Peyer's patch (tissue), 4 donors: Measurements from ENCODE around the gene VPS50. TPM values are rescaled to one million over a fixed set of nuclear protein-coding genes. Genes with fewer than 3 reads are reported as not detected.

Experiments used
- DNase-seq, 3 donors: peaks; one replicate each; pipeline ENCODE4 v3.0.0-alpha.2; 2017 to 2019
- H3K27ac ChIP-seq, 4 donors: fragments of 200-600 bp; sonication (generic); one replicate each; pipeline ENCODE4 v1.5.1; 2016 to 2019
- H3K27me3 ChIP-seq, 2 donors: fragments of 200-600 bp; sonication (generic); one replicate each; pipeline ENCODE4 v1.5.1; 2019
- H3K36me3 ChIP-seq, 3 donors: fragments of 200-600 bp; sonication (generic); one replicate each; pipeline ENCODE4 v1.5.1; 2016 to 2019
- H3K4me1 ChIP-seq, 4 donors: fragments of 200-600 bp; sonication (generic); one replicate each; pipeline ENCODE4 v1.5.1; 2016 to 2019
- H3K4me3 ChIP-seq, 4 donors: fragments of 200-600 bp; sonication (generic); 1 replicate in 3 of 4; 2 replicates in 1 of 4; pipeline ENCODE4 v1.5.1; 2016 to 2019; ENCODE audit warnings: mild to moderate bottlenecking in 1 of 4
- H3K9me3 ChIP-seq, 4 donors: fragments of 200-600 bp; sonication (generic); one replicate each; pipeline ENCODE4 v1.5.1; 2016 to 2019; ENCODE audit warnings: mild to moderate bottlenecking in 1 of 4
- POLR2A ChIP-seq, 2 donors: fragments of 450-650 bp; IDR thresholded peaks; one replicate each; pipeline ENCODE4 v1.5.1; 2017; ENCODE audit warnings: antibody characterized with exemption in 2 of 2, mild to moderate bottlenecking in 2 of 2, moderate library complexity in 2 of 2
- total RNA-seq, 4 donors: library from RNA; depleted of rRNA; stranded (reverse); fragments of >200 nt; gene quantifications; one replicate each; pipeline ENCODE4 v1.1.0, GENCODE V29; 2016
- TF ChIP-seq, protein P1 (sequence below), 6 experiments: fragments of 450-650 bp in 4 of 6; fragments of 200-600 bp in 2 of 6; sonication (generic) in 1 of 6; IDR thresholded peaks; one replicate each; pipeline ENCODE4 v1.5.1; 2017 to 2019; ENCODE audit warnings: antibody characterized with exemption in 6 of 6, mild to moderate bottlenecking in 3 of 6, moderate library complexity in 1 of 6

Gene VPS50, protein sequence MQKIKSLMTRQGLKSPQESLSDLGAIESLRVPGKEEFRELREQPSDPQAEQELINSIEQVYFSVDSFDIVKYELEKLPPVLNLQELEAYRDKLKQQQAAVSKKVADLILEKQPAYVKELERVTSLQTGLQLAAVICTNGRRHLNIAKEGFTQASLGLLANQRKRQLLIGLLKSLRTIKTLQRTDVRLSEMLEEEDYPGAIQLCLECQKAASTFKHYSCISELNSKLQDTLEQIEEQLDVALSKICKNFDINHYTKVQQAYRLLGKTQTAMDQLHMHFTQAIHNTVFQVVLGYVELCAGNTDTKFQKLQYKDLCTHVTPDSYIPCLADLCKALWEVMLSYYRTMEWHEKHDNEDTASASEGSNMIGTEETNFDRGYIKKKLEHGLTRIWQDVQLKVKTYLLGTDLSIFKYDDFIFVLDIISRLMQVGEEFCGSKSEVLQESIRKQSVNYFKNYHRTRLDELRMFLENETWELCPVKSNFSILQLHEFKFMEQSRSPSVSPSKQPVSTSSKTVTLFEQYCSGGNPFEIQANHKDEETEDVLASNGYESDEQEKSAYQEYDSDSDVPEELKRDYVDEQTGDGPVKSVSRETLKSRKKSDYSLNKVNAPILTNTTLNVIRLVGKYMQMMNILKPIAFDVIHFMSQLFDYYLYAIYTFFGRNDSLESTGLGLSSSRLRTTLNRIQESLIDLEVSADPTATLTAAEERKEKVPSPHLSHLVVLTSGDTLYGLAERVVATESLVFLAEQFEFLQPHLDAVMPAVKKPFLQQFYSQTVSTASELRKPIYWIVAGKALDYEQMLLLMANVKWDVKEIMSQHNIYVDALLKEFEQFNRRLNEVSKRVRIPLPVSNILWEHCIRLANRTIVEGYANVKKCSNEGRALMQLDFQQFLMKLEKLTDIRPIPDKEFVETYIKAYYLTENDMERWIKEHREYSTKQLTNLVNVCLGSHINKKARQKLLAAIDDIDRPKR
- total RNA-seq: 10 to 100 TPM; 16.1 to 28.9 (median 20.9) TPM

DNA sequence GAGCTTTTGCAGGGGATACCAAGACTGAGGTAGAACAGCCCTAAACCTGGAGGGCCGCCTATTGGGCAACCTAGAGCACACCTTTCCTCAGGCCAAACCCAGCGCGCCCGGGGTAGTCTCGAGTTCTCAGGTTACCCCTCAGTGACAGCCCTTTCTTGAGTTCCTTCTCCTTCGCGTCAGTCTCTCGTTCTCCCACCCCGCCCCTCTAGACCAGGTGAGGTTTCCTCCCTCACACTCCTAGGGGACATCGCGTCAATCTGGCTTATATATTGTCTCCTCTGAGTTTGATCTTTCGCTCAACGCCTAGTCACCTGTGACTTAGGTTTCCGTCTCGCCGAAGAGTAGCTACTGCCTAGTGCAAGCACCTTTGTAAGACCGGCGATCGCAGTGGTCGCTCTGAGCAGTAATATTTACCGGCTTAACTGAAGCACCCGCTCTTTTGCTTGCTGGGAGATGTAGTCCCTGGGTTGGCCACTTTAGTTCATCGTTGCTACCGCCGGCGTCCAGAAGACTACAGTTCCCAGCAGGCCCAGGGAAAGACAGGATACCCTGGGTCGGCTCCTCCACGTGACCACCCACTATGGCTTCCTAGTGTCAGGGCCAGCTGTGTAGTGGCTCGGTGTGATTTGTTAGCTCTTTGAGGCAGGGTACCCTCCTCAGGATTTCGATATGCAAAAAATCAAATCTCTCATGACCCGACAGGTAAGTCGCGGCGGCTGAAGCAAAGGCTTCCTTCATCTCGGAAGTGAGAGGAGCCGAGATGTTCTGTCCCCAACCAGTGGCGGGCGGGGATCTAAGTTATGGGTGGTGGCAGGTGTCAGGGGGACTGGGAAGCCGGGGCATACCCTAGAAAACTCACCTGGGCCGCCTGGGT lies at the start of gene VPS50:
Gene VPS50 (plus strand): TSS at position 568 of the 874 bp plus-strand sequence. CDS start 102 bp downstream, at position 670.
- peak within 1 kb of the TSS; percentile 57 to 80 (median 64) for H3K4me3 ChIP-seq
- peaks cover 0 to 11% (median 4%) of the 10 kb centered on the region in 4 donors for H3K4me1 ChIP-seq
- TF ChIP-seq POLR2A (IDR thresholded peaks at IDR 0.05): peak; percentile 39 to 46
- TF ChIP-seq, protein P1, sequence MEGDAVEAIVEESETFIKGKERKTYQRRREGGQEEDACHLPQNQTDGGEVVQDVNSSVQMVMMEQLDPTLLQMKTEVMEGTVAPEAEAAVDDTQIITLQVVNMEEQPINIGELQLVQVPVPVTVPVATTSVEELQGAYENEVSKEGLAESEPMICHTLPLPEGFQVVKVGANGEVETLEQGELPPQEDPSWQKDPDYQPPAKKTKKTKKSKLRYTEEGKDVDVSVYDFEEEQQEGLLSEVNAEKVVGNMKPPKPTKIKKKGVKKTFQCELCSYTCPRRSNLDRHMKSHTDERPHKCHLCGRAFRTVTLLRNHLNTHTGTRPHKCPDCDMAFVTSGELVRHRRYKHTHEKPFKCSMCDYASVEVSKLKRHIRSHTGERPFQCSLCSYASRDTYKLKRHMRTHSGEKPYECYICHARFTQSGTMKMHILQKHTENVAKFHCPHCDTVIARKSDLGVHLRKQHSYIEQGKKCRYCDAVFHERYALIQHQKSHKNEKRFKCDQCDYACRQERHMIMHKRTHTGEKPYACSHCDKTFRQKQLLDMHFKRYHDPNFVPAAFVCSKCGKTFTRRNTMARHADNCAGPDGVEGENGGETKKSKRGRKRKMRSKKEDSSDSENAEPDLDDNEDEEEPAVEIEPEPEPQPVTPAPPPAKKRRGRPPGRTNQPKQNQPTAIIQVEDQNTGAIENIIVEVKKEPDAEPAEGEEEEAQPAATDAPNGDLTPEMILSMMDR (IDR thresholded peaks at IDR 0.05): peak in 5 of 6 experiments; percentile 21 to 45 (median 31)
- H3K27me3 ChIP-seq: no peaks in the 10 kb centered on the region
- peak; percentile 91 to 98 (median 94) for DNase-seq
- H3K9me3 ChIP-seq: no peaks in the 10 kb centered on the region
- H3K36me3 ChIP-seq: no peaks in the 10 kb centered on the region
- peak within 1 kb of the TSS; percentile 64 to 81 (median 75) for H3K27ac ChIP-seq

DNA sequence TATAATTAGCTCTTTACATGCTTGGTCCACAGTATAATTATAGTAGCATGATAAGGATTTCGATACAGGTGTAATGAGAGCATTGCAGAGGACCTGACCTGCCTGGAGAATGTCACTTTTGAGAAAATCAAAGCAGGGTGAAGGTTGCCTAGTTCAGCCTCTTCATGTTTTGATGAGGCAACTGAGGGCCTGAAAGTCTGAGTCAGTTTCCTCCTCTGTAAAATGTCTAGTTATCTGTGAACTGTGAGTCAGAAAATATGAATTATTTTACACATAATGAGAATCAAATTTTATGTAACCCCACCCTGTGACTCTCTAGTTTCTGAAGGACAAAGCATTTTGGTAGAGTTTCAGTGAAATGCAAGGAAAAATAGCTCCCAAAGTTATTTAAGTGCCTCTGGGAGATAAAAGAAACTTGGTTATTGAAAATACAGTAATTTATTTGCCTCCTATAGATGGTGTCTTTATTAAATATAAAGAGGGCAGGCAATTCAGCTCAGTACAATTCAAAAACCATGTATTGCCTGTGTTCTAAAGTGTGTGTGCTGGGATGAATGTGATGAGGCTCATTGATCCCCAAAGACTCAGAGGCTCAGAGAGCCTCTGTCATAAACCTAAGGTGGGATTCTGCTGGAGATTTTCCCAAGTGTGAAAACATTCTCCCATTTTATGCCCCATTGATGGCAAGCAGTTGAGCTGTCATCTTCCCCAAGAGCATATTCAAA lies 46.7 kb upstream of the VPS50 start:
- no peaks in the 10 kb centered on the region for H3K36me3 ChIP-seq
- no peak for DNase-seq
- H3K4me3 ChIP-seq: no peak overlapping the region
- H3K27ac ChIP-seq: no peak overlapping the region
- H3K4me1 ChIP-seq: no peaks in the 10 kb centered on the region
- H3K9me3 ChIP-seq: no peaks in the 10 kb centered on the region
- TF ChIP-seq, protein P1 (IDR thresholded peaks at IDR 0.05): no peak
- TF ChIP-seq POLR2A (IDR thresholded peaks at IDR 0.05): no peak
- no peaks in the 10 kb centered on the region for H3K27me3 ChIP-seq

DNA sequence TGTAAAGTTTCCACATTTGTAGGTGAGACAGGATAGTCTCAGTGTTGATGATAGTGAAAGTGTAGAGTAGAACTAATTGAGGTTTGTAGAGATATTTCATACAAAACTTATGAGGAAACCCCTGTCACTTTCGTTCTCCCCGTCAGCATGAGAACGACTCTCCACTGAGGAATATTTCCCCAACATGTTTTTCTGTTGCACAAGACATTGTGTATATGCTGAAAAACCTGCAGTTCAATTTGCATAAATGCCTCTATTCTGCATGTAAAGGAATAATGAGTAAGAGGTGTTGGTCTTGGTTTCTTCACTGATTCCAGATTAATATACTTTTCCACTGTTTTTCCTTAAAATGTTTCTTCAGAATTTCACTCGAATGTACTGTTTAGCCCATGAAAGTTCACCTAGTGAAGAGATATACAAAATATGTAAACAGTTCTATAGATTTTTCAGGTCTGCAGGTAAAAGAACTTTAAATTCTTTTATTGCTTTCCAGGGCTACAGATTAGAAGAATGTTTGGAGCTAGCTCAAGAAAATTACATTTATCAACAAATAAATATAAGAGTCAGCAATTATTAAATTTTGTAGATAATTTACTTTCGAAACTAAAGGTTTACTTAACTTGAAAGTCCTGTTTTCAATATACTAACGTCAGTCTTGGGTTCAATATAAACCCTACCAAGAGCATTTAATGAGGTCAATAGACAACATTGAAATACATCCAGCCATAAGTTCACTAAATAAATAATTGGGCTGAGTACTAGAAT lies 43.1 kb upstream of the VPS50 start:
- no peak for DNase-seq
- Histone ChIP-seq H3K27ac (no peak overlapping the region), H3K27me3 (no peaks in the 10 kb centered on the region), H3K4me3 (no peak overlapping the region), H3K36me3 (no peaks in the 10 kb centered on the region), H3K4me1 (no peaks in the 10 kb centered on the region), H3K9me3 (no peaks in the 10 kb centered on the region)
- TF ChIP-seq, protein P1 (IDR thresholded peaks at IDR 0.05): no peak
- no peak for TF ChIP-seq POLR2A (IDR thresholded peaks at IDR 0.05)

DNA sequence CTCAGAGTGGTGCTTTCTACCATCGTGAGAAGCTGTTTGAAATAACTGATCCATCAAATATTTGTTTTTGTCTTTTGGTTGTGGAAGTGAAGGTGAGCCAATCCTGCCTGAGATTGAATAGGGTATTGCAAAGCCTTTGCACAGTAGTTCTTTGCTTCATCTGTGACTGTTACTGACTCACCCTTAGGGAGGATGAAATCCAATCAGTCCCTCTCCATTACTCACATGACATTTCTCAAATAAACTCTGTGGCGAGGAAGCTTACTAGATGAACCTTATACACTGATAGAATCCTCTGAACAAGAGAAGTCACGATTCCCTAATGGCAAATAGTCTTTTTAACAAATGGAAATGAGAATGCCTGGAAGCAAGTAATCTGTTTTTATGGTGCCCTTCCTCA lies 37.8 kb upstream of the VPS50 start:
- H3K4me3 ChIP-seq: no peak overlapping the region
- TF ChIP-seq POLR2A (IDR thresholded peaks at IDR 0.05): no peak
- TF ChIP-seq, protein P1 (IDR thresholded peaks at IDR 0.05): no peak
- no peaks in the 10 kb centered on the region for H3K4me1 ChIP-seq
- no peaks in the 10 kb centered on the region for H3K9me3 ChIP-seq
- H3K27ac ChIP-seq: no peak overlapping the region
- no peaks in the 10 kb centered on the region for H3K36me3 ChIP-seq
- H3K27me3 ChIP-seq: no peaks in the 10 kb centered on the region
- DNase-seq: no peak
